ENCODE measurements around the gene SFT2D3. TPM values are rescaled to one million over a fixed set of nuclear protein-coding genes. Genes with fewer than 3 reads are reported as not detected.

Gene SFT2D3
- total RNA-seq, 1 donor from 2014 or later: 5.0 TPM

- Histone ChIP-seq H3K4me3 (ENCODE audit: low read depth, low read length) (peak overlapping the region; percentile 60), H3K27me3 (ENCODE audit: control insufficient read depth, insufficient read depth, low read length) (no peaks in the 10 kb centered on the region), H3K36me3 (ENCODE audit: control insufficient read depth, insufficient read depth, low read length) (no peaks in the 10 kb centered on the region)
- FAIRE-seq (no peak), DNase-seq (ENCODE audit: low read depth) (no peak)
- no peak for TF ChIP-seq CTCF (IDR thresholded peaks at IDR 0.05; ENCODE audit: insufficient read depth, low read length, severe bottlenecking)
Measured at GRCh38 chr2:127700527-127701192, 637 bp upstream of the SFT2D3 start.

GRCh38 chr2:127701651-127702394 is 526 bp downstream of the SFT2D3 start:
- FAIRE-seq (no peak), DNase-seq (ENCODE audit: low read depth) (peak; percentile 57)
- H3K27me3 ChIP-seq (ENCODE audit: control insufficient read depth, insufficient read depth, low read length): no peaks in the 10 kb centered on the region
- peaks cover 5% of the 10 kb centered on the region for H3K36me3 ChIP-seq (ENCODE audit: control insufficient read depth, insufficient read depth, low read length)
- peak; percentile 21 for TF ChIP-seq CTCF (IDR thresholded peaks at IDR 0.05; ENCODE audit: insufficient read depth, low read length, severe bottlenecking)
- H3K4me3 ChIP-seq (ENCODE audit: low read depth, low read length): peak overlapping the region; percentile 60

- DNase-seq (ENCODE audit: low read depth) (no peak), FAIRE-seq (no peak)
- Histone ChIP-seq H3K36me3 (ENCODE audit: control insufficient read depth, insufficient read depth, low read length) (peaks cover 6% of the 10 kb centered on the region), H3K27me3 (ENCODE audit: control insufficient read depth, insufficient read depth, low read length) (no peaks in the 10 kb centered on the region), H3K4me3 (ENCODE audit: low read depth, low read length) (peak overlapping the region; percentile 60)
- TF ChIP-seq CTCF (IDR thresholded peaks at IDR 0.05; ENCODE audit: insufficient read depth, low read length, severe bottlenecking): no peak
Measured at GRCh38 chr2:127702395-127703009, 1.2 kb downstream of the SFT2D3 start.

- H3K36me3 ChIP-seq (ENCODE audit: control insufficient read depth, insufficient read depth, low read length): peaks cover 7% of the 10 kb centered on the region
- TF ChIP-seq CTCF (IDR thresholded peaks at IDR 0.05; ENCODE audit: insufficient read depth, low read length, severe bottlenecking): no peak
- no peak for DNase-seq (ENCODE audit: low read depth)
- FAIRE-seq: no peak
- no peak overlapping the region for H3K4me3 ChIP-seq (ENCODE audit: low read depth, low read length)
- H3K27me3 ChIP-seq (ENCODE audit: control insufficient read depth, insufficient read depth, low read length): no peaks in the 10 kb centered on the region
Measured at GRCh38 chr2:127703282-127703681, 2.0 kb downstream of the SFT2D3 start.

GRCh38 chr2:127704641-127705390 is 3.5 kb downstream of the SFT2D3 start:
- Histone ChIP-seq H3K4me3 (ENCODE audit: low read depth, low read length) (no peak overlapping the region), H3K36me3 (ENCODE audit: control insufficient read depth, insufficient read depth, low read length) (peaks cover 9% of the 10 kb centered on the region), H3K27me3 (ENCODE audit: control insufficient read depth, insufficient read depth, low read length) (no peaks in the 10 kb centered on the region)
- DNase-seq (ENCODE audit: low read depth) (no peak), FAIRE-seq (no peak)
- no peak for TF ChIP-seq CTCF (IDR thresholded peaks at IDR 0.05; ENCODE audit: insufficient read depth, low read length, severe bottlenecking)

All from bronchial epithelial cell (primary cell).